ENCODE data around the gene LASP1NB.
"Not testable (repeated sequence)": the region's sequence is repeated elsewhere in the genome, so short reads cannot be mapped to it uniquely, and the experiment has no call there.

The LASP1NB gene

GRCh38 chr17:38916771-38917170 lies 8.6 kb upstream of the LASP1NB start:
- DNase-seq (ENCODE audit: low spot score) = no peak

- no peak for DNase-seq (ENCODE audit: low spot score)
Observed at GRCh38 chr17:38917259-38917658, 8.2 kb upstream of the LASP1NB start.

GRCh38 chr17:38918129-38918913 lies 7.1 kb upstream of the LASP1NB start:
- DNase-seq (ENCODE audit: low spot score) = no peak

- no peak for DNase-seq (ENCODE audit: low spot score)
Observed at GRCh38 chr17:38918916-38919315, 6.5 kb upstream of the LASP1NB start.

GRCh38 chr17:38919316-38920078 lies 5.9 kb upstream of the LASP1NB start:
- DNase-seq (ENCODE audit: low spot score) = no peak

GRCh38 chr17:38920374-38921291 lies 4.8 kb upstream of the LASP1NB start:
- peak; percentile 89 for DNase-seq (ENCODE audit: low spot score)

- no peak for DNase-seq (ENCODE audit: low spot score)
Observed at GRCh38 chr17:38921756-38922411, 3.5 kb upstream of the LASP1NB start.

GRCh38 chr17:38922538-38923297 lies 2.7 kb upstream of the LASP1NB start:
- DNase-seq (ENCODE audit: low spot score) = peak; percentile 88

GRCh38 chr17:38926293-38927070 lies 1.1 kb downstream of the LASP1NB start:
- peak; percentile 62 for DNase-seq (ENCODE audit: low spot score)

- DNase-seq (ENCODE audit: low spot score) = not testable (repeated sequence)
Observed at GRCh38 chr17:38930782-38931181, 5.4 kb downstream of the LASP1NB start.

- DNase-seq (ENCODE audit: low spot score) = not testable (repeated sequence)
Observed at GRCh38 chr17:38933962-38934361, 8.5 kb downstream of the LASP1NB start.

GRCh38 chr17:38939987-38940386 lies 14.6 kb downstream of the LASP1NB start:
- DNase-seq (ENCODE audit: low spot score) = no peak

- DNase-seq (ENCODE audit: low spot score) = no peak
Observed at GRCh38 chr17:38940404-38940803, 15.0 kb downstream of the LASP1NB start.

- DNase-seq (ENCODE audit: low spot score) = no peak
Observed at GRCh38 chr17:38942696-38943334, 17.4 kb downstream of the LASP1NB start.

- DNase-seq (ENCODE audit: low spot score) = no peak
Observed at GRCh38 chr17:38943607-38944006, 18.2 kb downstream of the LASP1NB start.

GRCh38 chr17:38947189-38947588 lies 21.8 kb downstream of the LASP1NB start:
- DNase-seq (ENCODE audit: low spot score) = no peak

GRCh38 chr17:38953800-38954199 lies 28.4 kb downstream of the LASP1NB start:
- not testable (repeated sequence) for DNase-seq (ENCODE audit: low spot score)

- DNase-seq (ENCODE audit: low spot score) = peak; percentile 57
Observed at GRCh38 chr17:38958326-38958725, 32.9 kb downstream of the LASP1NB start.

- peak; percentile 67 for DNase-seq (ENCODE audit: low spot score)
Observed at GRCh38 chr17:38958756-38959155, 33.3 kb downstream of the LASP1NB start.

Data from umbilical cord (tissue), 1 donor.